Stimulated activated CD4-positive, alpha-beta T cell treated with anti-CD3 and anti-CD28 coated beads, Interleukin-1b, Interleukin-23, amount 100 ng/mL, for 24 hours (primary cell): ENCODE data around the gene SFMBT2.
"Not testable (repeated sequence)": the region's sequence is repeated elsewhere in the genome, so short reads cannot be mapped to it uniquely, and the experiment has no call there.

Source experiments
- DNase-seq, 4 experiments: peaks; one replicate each; pipeline ENCODE4 v3.0.0-alpha.2; 2020; ENCODE audit warnings: low read depth in 4 of 4, low spot score in 1 of 4

The SFMBT2 gene

GRCh38 chr10:7333961-7334641, 76.7 kb downstream of the SFMBT2 start:
- DNase-seq = no peak

- DNase-seq = no peak
Measured at GRCh38 chr10:7329219-7329618, 81.6 kb downstream of the SFMBT2 start.

GRCh38 chr10:7327885-7328284, 82.9 kb downstream of the SFMBT2 start:
- no peak for DNase-seq

- DNase-seq = no peak
Measured at GRCh38 chr10:7322623-7323022, 88.2 kb downstream of the SFMBT2 start.

GRCh38 chr10:7320072-7320471, 90.8 kb downstream of the SFMBT2 start:
- DNase-seq = no peak

- DNase-seq = no peak
Measured at GRCh38 chr10:7319632-7320031, 91.2 kb downstream of the SFMBT2 start.

GRCh38 chr10:7318836-7319235, 92.0 kb downstream of the SFMBT2 start:
- no peak for DNase-seq

GRCh38 chr10:7317786-7318446, 92.9 kb downstream of the SFMBT2 start:
- DNase-seq = no peak

GRCh38 chr10:7316839-7317238, 94.0 kb downstream of the SFMBT2 start:
- no peak for DNase-seq

GRCh38 chr10:7315906-7316305, 94.9 kb downstream of the SFMBT2 start:
- DNase-seq = no peak

GRCh38 chr10:7314170-7314569, 96.7 kb downstream of the SFMBT2 start:
- DNase-seq = no peak

- DNase-seq = no peak
Measured at GRCh38 chr10:7312488-7312857, 98.4 kb downstream of the SFMBT2 start.

- DNase-seq = not testable (repeated sequence)
Measured at GRCh38 chr10:7311850-7312487, 98.9 kb downstream of the SFMBT2 start.

GRCh38 chr10:7311218-7311849, 99.5 kb downstream of the SFMBT2 start:
- DNase-seq = no peak

GRCh38 chr10:7310076-7310475, 100.8 kb downstream of the SFMBT2 start:
- DNase-seq = no peak

- no peak for DNase-seq
Measured at GRCh38 chr10:7308826-7309225, 102.0 kb downstream of the SFMBT2 start.

- DNase-seq = no peak
Measured at GRCh38 chr10:7306616-7307015, 104.2 kb downstream of the SFMBT2 start.

GRCh38 chr10:7306147-7306546, 104.7 kb downstream of the SFMBT2 start:
- DNase-seq = no peak

GRCh38 chr10:7305053-7305452, 105.8 kb downstream of the SFMBT2 start:
- no peak for DNase-seq

GRCh38 chr10:7304110-7304509, 106.7 kb downstream of the SFMBT2 start:
- no peak for DNase-seq

- no peak for DNase-seq
Measured at GRCh38 chr10:7302930-7303557, 107.8 kb downstream of the SFMBT2 start.
